ENCODE results near the gene FAM120A. TPM values are rescaled to one million over a fixed set of nuclear protein-coding genes. Genes with fewer than 3 reads are reported as not detected.

Gene FAM120A
- total and polyA plus RNA-seq, 9 of the 15 experiments (the other 6 are each of a cell fraction or from before 2014, with no cell fraction given): 8.7 to 71.0 (median 42.2) TPM

- TF ChIP-seq, protein P1, sequence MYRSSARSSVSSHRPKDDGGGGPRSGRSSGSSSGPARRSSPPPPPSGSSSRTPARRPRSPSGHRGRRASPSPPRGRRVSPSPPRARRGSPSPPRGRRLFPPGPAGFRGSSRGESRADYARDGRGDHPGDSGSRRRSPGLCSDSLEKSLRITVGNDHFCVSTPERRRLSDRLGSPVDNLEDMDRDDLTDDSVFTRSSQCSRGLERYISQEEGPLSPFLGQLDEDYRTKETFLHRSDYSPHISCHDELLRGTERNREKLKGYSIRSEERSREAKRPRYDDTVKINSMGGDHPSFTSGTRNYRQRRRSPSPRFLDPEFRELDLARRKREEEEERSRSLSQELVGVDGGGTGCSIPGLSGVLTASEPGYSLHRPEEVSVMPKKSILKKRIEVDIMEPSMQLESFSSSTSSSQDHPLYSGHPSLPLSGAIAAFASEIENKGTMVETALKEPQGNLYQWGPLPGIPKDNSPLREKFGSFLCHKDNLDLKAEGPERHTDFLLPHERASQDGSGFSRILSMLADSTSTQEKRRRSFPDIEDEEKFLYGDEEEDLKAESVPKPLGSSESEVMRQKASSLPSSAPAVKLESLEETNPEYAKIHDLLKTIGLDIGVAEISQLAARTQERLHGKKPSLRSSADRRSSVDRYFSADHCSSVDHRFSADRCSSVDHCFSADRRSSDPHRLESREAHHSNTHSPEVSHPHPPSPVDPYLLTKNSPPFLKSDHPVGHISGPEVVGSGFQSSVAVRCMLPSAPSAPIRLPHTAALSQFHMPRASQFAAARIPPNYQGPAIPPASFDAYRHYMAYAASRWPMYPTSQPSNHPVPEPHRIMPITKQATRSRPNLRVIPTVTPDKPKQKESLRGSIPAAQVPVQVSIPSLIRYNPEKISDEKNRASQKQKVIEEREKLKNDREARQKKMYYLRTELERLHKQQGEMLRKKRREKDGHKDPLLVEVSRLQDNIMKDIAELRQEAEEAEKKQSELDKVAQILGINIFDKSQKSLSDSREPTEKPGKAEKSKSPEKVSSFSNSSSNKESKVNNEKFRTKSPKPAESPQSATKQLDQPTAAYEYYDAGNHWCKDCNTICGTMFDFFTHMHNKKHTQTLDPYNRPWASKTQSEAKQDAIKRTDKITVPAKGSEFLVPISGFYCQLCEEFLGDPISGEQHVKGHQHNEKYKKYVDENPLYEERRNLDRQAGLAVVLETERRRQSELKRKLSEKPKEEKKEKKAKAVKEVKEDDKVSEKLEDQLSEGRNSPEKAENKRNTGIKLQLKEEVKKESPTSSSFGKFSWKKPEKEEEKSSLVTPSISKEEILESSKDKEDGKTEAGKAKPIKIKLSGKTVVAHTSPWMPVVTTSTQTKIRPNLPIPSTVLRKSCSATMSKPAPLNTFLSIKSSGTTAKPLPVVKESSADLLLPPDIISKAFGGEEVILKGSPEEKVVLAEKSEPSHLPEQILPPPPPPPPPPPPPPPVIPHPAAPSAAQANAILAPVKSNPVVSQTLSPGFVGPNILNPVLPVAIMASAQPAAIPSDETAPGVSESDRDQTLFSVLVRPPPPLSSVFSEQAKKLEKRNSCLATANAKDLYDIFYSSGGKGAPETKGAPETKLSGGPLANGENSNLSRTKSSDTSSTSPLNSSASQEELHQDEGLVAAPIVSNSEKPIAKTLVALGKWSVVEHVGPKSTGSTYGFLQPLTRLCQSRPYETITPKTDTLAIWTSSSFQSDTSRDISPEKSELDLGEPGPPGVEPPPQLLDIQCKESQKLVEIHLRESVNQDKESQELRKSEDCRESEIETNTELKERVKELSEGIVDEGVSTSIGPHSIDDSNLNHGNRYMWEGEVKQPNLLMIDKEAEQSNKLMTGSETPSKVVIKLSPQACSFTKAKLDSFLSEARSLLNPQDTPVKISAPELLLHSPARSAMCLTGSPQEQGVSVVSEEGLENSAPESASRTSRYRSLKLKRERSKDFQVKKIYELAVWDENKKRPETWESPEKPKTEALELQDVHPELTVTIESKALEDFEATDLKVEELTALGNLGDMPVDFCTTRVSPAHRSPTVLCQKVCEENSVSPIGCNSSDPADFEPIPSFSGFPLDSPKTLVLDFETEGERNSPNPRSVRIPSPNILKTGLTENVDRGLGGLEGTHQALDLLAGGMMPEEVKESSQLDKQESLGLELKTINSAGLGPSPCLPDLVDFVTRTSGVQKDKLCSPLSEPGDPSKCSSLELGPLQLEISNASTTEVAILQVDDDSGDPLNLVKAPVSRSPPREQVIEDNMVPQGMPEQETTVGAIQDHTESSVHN (IDR thresholded peaks at IDR 0.05; ENCODE audit: borderline replicate concordance in 1 of 2, low read depth in 1 of 2): no peak
- TF ChIP-seq FOXJ2 (tag; IDR thresholded peaks at IDR 0.05) (no peak), CBFA2T2 (conservative IDR thresholded peaks at IDR 0.05) (no peak), TSC22D4 (tag; IDR thresholded peaks at IDR 0.05) (no peak), UBTF (IDR thresholded peaks at IDR 0.05; ENCODE audit: borderline replicate concordance in 1 of 2, low read depth in 2 of 2, low read length in 2 of 2) (peak; percentile 55 to 56; a peak in 1 of 4 replicates), IRF1 (CRISPR knock-in tag; IDR thresholded peaks at IDR 0.05; ENCODE audit: borderline replicate concordance) (no peak), MTA1 (IDR thresholded peaks at IDR 0.05; ENCODE audit: borderline replicate concordance) (no peak), SMAD4 (CRISPR knock-in tag; conservative IDR thresholded peaks at IDR 0.05) (no peak), FOXO4 (CRISPR knock-in tag; IDR thresholded peaks at IDR 0.05) (no peak)
Observed at GRCh38 chr9:93451849-93452709, 594 bp downstream of the FAM120A start (continued).
